Measurements from ENCODE around the gene L2HGDH.

The L2HGDH gene

GRCh38 chr14:50303744-50304471 lies 8.1 kb downstream of the L2HGDH start:
- Histone ChIP-seq H3K4me1 (ENCODE audit: low read length) (no peaks in the 10 kb centered on the region), H3K27ac (ENCODE audit: low read length) (no peak overlapping the region), H3F3A (ENCODE audit: insufficient read depth, low read length) (no peaks in the 10 kb centered on the region), H3K27me3 (replicated peaks; ENCODE audit: insufficient read depth, low read length) (no peaks in the 10 kb centered on the region), H3K9ac (ENCODE audit: low read length) (no peak overlapping the region), H3K9me2 (replicated peaks; ENCODE audit: insufficient read depth, low read length) (no peaks in the 10 kb centered on the region), H2AFZ (ENCODE audit: low read length) (no peak overlapping the region), H3K9me3 (replicated peaks; ENCODE audit: insufficient read depth, low read length) (no peaks in the 10 kb centered on the region), H3K79me2 (ENCODE audit: low read length) (no peaks in the 10 kb centered on the region), H3K36me3 (replicated peaks; ENCODE audit: insufficient read depth, low read length) (no peaks in the 10 kb centered on the region), H4K20me1 (ENCODE audit: insufficient read depth, low read length) (no peaks in the 10 kb centered on the region), H3K4me3 (ENCODE audit: low read length) (no peak overlapping the region), H3K4me2 (ENCODE audit: low read depth, low read length) (no peak overlapping the region)
- no peak for DNase-seq
- TF ChIP-seq EZH2 (optimal IDR thresholded peaks at IDR 0.05; ENCODE audit: low read depth, low read length) (no peak), CTCF (IDR thresholded peaks at IDR 0.05; ENCODE audit: low read length) (no peak), EZH2phosphoT487 (IDR thresholded peaks at IDR 0.05; ENCODE audit: low read length) (no peak)

DNA sequence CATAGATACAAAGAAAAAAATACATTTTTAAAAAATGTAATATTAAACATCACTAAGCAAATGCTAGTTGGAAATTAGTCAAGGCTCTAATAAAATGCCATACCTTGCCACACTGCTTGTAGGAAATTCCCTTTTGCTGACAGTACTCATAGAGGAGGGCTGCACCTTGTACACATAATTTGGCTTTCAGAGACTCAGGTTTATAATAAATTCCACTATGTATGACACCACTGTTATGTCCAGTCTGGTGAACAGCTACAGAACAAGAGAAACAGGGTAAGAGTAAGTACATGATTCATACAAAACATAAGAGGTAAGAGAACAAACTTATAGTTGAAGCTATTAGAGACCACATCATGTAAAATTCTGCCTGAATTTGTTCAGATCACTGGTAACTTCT lies 10.1 kb downstream of the L2HGDH start:
- no peaks in the 10 kb centered on the region for H3F3A ChIP-seq (ENCODE audit: insufficient read depth, low read length)
- H3K9me3 ChIP-seq (replicated peaks; ENCODE audit: insufficient read depth, low read length): no peaks in the 10 kb centered on the region
- no peak overlapping the region for H3K4me3 ChIP-seq (ENCODE audit: low read length)
- no peak overlapping the region for H2AFZ ChIP-seq (ENCODE audit: low read length)
- H3K4me2 ChIP-seq (ENCODE audit: low read depth, low read length): no peak overlapping the region
- no peak overlapping the region for H3K27ac ChIP-seq (ENCODE audit: low read length)
- H3K9ac ChIP-seq (ENCODE audit: low read length): no peak overlapping the region
- no peaks in the 10 kb centered on the region for H3K4me1 ChIP-seq (ENCODE audit: low read length)
- no peaks in the 10 kb centered on the region for H3K36me3 ChIP-seq (replicated peaks; ENCODE audit: insufficient read depth, low read length)
- no peaks in the 10 kb centered on the region for H3K79me2 ChIP-seq (ENCODE audit: low read length)
- H3K27me3 ChIP-seq (replicated peaks; ENCODE audit: insufficient read depth, low read length): no peaks in the 10 kb centered on the region
- DNase-seq: no peak
- no peaks in the 10 kb centered on the region for H3K9me2 ChIP-seq (replicated peaks; ENCODE audit: insufficient read depth, low read length)
- no peak for TF ChIP-seq EZH2phosphoT487 (IDR thresholded peaks at IDR 0.05; ENCODE audit: low read length)
- no peak for TF ChIP-seq CTCF (IDR thresholded peaks at IDR 0.05; ENCODE audit: low read length)
- TF ChIP-seq EZH2 (optimal IDR thresholded peaks at IDR 0.05; ENCODE audit: low read depth, low read length): no peak
- no peaks in the 10 kb centered on the region for H4K20me1 ChIP-seq (ENCODE audit: insufficient read depth, low read length)

DNA sequence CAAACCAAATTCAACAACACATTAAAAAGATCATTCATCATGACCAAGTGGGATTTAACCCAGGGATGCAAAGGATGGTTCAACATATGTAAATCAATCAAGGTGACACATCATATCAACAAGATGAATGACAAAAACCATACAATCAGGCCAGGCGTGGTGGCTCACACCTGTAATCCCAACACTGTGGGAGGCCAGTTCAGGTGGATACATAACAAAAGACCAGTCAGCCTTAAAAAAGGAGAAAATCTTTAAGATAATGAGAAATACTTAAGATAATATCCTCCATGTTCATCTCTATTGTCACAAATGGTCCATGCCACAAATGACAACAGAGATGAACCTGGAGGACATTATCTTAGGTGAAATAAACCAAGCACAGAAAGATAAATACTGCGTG lies 12.4 kb downstream of the L2HGDH start:
- no peak overlapping the region for H3K27ac ChIP-seq (ENCODE audit: low read length)
- no peak for DNase-seq
- H3K79me2 ChIP-seq (ENCODE audit: low read length): no peaks in the 10 kb centered on the region
- no peaks in the 10 kb centered on the region for H3K9me2 ChIP-seq (replicated peaks; ENCODE audit: insufficient read depth, low read length)
- no peaks in the 10 kb centered on the region for H3K36me3 ChIP-seq (replicated peaks; ENCODE audit: insufficient read depth, low read length)
- no peak overlapping the region for H3K4me3 ChIP-seq (ENCODE audit: low read length)
- no peaks in the 10 kb centered on the region for H3F3A ChIP-seq (ENCODE audit: insufficient read depth, low read length)
- no peak overlapping the region for H2AFZ ChIP-seq (ENCODE audit: low read length)
- TF ChIP-seq CTCF (IDR thresholded peaks at IDR 0.05; ENCODE audit: low read length) (no peak), EZH2 (optimal IDR thresholded peaks at IDR 0.05; ENCODE audit: low read depth, low read length) (no peak), EZH2phosphoT487 (IDR thresholded peaks at IDR 0.05; ENCODE audit: low read length) (no peak)
- no peaks in the 10 kb centered on the region for H4K20me1 ChIP-seq (ENCODE audit: insufficient read depth, low read length)
- no peak overlapping the region for H3K9ac ChIP-seq (ENCODE audit: low read length)
- no peaks in the 10 kb centered on the region for H3K9me3 ChIP-seq (replicated peaks; ENCODE audit: insufficient read depth, low read length)
- H3K27me3 ChIP-seq (replicated peaks; ENCODE audit: insufficient read depth, low read length): no peaks in the 10 kb centered on the region
- H3K4me1 ChIP-seq (ENCODE audit: low read length): no peaks in the 10 kb centered on the region
- no peak overlapping the region for H3K4me2 ChIP-seq (ENCODE audit: low read depth, low read length)

Measured in MM.1S (cell line).